ENCODE measurements around the gene ATP2C2.
"Not testable (repeated sequence)": the region's sequence is repeated elsewhere in the genome, so short reads cannot be mapped to it uniquely, and the experiment has no call there.

Gene ATP2C2

DNA sequence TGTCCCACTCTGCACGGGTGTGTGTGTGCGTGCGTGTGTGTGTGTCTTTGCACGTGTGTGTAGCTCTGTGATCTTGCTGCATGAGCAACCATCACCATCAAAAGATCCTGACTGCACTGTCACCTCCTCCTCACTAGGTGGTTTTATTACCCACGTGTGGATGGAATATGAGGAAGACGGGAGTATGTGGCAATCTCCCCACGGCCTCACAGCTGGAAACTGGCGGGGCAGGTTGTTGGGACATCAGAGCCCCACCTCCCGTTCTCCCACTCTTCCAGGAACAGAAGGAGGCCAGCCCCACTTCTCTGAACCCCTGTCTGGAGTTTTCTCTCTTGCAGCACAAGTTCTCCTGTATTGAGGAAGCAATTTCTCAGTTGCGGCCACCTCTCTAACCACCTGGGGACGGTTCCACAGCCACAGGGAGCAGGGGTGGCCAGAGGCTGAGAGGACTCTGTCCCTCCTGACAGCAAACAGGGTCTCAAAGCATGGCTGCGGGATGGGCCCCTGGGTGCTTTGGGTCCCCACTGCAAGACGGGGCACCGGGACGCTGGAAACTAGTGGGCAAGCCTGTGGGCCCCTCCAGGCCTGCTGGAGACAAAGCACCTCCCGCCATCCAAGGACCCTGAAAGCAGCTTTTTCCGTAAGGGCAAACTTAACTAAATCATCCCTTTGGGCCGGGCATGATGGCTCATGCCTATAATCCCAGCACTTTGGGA is 27.9 kb upstream of the ATP2C2 start:
- no peak for DNase-seq

DNA sequence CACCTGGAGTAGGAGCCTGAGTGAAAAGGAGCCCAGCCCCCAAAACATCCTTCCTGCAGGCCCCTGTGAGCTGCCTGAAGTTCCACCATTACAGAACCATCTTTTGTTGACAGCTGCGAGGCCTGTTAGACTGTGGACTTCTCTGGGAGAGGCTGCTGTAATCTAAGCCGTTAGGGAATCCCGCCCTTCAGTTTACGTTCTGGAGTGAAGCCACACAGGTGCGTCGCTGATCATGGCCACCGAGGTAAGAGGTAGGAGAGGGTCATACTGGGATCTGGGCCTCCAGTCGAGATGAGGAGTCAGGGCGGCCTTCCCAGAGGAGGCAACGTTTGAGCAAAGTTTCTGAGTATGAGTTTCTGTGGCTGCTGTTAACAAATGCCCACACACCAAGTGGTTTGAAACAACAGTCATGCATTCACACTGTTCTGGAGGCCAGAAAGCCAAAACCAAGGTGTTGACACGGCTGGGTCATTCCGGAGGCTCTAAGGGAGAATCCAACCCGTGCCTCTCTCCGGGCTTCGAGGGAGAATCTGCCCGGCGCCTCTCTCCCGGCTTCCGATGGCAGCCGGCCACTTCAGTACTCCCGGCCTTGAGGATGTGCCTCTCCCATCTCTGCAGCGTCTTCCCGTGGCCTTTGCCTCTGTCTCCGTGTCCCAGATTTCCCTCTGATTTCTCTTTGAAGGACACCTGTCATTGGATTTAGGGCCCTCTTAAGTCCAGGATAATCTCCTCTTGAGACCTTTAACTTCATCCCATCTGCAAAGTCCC is 26.6 kb upstream of the ATP2C2 start:
- no peak for DNase-seq

DNA sequence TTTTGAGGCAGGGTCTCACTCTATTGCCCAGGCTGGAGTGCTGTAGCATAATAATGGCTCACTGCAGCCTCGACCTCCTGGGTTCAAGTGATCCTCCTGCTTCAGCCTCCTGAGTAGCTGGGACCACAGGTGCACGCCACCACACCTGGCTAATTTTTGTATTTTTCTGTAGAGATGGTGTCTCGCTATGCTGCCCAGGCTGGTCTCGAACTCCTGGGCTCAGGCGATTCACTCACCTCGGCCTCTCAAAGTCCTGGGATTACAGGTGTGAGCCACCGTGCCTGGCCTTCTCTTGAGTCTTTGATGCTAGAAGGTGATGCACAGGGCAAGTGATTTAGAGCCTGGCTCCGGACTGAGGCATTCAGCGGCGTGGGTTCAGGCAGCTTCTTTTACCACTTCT is 24.5 kb upstream of the ATP2C2 start:
- not testable (repeated sequence) for DNase-seq

GRCh38 chr16:84344781-84345180 is 23.6 kb upstream of the ATP2C2 start:
- no peak for DNase-seq

DNA sequence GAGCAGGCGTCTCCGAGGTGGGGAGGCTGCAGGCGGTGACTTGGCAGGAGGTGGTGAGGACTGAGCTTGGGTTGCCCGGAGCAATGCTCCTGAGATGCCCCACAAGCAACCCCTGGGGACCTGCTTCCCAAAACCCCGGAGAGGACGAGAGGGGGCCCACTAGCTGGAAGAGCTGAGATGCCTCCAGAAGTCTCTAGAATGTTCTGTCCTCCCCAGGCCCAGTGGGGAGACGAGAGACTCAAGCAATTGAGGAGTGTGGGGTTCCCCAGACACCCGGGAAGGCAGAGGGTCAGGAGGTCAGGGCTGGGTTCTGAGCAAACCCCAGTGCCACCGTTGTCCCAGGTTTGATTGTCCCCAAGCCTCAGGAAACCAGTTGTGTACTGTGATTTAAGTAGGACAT is 21.2 kb upstream of the ATP2C2 start:
- DNase-seq, result no peak

GRCh38 chr16:84348386-84348888 is 19.9 kb upstream of the ATP2C2 start:
- no peak for DNase-seq

DNA sequence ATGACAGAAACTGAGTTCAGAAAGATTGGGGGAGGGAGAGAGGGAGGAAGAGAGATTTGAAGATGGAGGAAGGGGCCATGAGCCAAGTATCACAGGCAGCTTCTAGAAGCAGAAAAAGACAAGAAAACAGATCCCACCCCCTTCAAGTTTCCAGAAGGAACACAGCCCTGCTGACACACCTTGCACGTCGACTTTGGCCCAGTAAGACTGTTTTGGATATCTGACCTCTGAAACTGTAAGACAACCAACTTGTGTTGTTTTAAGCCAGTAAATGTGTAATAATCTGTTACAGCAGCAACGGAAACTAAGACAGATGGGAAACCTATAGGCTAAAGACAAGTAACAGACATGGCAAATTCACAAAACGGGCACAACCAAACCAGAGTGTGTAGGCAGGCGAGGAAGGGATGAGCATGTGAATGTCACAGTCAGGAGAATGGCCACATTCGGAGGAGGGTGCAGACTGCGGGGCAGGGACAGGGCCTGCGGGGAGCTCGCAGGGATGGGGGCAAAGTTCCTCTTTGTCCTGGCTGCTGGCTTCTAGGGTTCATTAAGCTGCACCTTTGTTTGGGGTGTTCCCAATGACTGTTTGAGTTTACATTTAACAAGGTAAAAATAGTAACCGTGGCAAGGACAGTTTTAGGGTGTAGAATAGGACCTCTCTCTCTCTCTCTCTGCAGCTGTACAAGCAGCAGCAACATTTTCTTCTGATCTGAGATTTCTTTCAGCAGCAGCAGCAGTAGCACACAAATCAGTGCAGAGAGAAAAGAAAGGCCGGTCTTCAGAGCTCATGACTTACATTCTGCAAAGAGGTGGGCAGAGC is 18.3 kb upstream of the ATP2C2 start:
- no peak for DNase-seq

- no peak for DNase-seq
These were observed 17.5 kb upstream of the ATP2C2 start for GRCh38 chr16:84350685-84351400.

DNA sequence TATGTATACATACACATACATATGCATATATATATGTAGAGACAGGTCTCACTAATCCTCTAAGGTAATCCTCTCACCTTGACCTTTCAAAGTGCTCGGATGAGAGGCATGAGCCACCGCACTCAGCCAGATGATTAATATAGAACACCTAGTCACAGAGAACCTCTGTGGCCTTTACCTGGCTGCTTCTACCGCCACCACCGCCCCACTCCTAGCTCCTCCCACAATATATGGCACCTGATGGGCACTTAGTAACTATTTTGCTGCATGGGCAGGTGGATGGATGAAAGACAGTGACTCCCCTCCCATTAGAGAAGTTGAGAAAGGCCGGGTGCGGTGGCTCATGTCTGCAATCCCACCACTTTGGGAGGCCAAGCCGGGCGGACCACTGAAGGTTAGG is 16.7 kb upstream of the ATP2C2 start:
- DNase-seq, result no peak

DNA sequence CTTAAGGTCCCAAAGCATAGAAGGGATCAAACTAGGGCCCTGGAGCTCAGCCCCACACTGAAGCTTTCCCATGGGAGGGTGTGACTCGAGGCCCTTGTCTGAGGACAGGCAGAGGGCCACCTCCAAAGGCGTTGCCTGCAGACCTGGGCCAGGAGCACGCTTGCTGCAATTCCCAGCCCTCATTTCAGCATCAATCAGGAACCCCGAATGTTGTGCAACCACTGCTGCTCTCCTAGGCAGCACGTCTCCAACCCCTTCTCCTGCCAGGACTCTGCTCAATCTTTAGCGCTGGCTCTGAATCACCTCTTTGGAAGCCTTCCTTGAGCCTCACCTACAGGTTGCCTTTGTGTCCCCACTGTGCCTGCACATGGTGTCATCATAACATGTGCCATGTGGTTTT is 14.0 kb upstream of the ATP2C2 start:
- DNase-seq, result no peak

GRCh38 chr16:84355149-84355548 is 13.2 kb upstream of the ATP2C2 start:
- DNase-seq, result no peak

DNA sequence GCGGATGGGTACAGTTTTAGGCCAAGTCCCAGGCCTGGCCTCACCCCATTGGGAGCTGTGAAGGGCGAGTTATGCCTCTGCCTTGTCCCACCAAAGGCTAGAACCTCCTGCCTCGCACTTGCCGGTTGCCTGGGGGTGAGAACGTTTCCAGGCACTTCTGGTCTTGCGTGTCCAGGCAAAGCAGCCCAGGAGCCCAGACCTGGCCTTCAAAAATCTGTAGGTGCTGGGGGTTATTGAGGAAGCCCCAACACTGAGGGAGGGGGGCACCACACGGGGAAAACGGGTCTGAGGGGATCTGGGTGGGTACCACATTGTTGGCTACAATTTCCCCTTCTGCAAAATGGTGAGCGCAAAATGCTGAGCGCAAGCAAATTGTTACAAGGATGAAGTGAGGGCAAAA is 12.2 kb upstream of the ATP2C2 start:
- DNase-seq, result no peak

- no peak for DNase-seq
These were observed 11.7 kb upstream of the ATP2C2 start for GRCh38 chr16:84356591-84357116.

- peak; percentile 46 for DNase-seq
These were observed 11.1 kb upstream of the ATP2C2 start for GRCh38 chr16:84357191-84357651.

DNA sequence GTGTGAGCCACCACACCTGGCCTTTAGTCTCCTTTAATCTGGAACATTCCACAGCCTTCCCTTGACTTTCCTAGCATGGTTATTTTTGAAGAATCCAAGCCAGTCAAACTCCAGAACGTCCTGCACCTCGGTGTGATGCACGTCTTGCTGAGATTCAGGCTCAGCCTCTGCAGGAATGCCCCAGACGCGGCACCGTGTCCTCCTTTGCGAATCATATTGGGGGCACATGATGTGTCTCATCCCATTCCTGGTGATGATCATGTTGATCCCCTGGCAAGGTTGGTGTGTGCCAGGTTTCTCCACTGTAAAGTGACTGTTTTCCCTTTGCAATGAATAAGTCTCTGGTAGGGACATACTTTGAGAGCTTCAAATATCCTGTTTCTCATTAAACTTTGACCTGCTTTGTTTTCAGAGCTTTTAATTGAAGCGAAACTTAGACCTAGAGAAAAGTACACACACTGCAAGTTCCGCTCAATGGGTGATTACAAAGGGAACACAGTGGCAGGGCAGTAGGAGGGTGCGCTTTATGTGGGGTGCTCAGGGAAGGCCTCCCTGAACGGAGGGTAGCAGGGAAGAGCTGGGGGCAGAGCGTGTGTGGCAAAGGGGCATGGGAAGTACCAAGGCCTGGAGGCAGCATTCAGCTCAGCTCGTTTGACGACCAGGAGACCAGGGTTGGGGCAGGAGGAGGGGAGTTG is 9.6 kb upstream of the ATP2C2 start:
- no peak for DNase-seq

- DNase-seq, result no peak
These were observed 9.0 kb upstream of the ATP2C2 start for GRCh38 chr16:84359326-84359725.

- no peak for DNase-seq
These were observed 8.2 kb upstream of the ATP2C2 start for GRCh38 chr16:84360170-84360569.

- DNase-seq, result no peak
These were observed 7.6 kb upstream of the ATP2C2 start for GRCh38 chr16:84360748-84361147.

DNA sequence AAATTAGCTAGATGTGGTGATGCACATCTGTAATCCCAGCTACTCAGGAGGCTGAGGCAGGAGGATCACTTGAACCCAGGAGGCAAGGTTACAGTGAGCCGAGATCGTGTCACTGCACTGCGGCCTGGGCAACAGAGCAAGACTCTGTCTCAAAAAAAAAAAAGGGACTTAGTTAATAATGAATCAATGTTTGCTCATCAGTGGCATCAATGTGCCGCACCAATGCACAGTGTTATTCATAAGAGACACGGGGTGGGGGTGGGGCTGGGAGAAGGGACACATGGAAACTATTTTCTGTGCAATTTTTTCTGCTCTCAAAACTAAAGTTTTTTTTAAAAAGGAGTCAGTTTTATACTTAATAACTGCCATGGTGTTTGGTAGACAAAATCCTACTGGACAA is 6.8 kb upstream of the ATP2C2 start:
- DNase-seq, result no peak

- DNase-seq, result no peak
These were observed 5.8 kb upstream of the ATP2C2 start for GRCh38 chr16:84362471-84362941.

GRCh38 chr16:84366208-84366607 is 2.1 kb upstream of the ATP2C2 start:
- no peak for DNase-seq
